Mesendoderm (in vitro differentiated cells): ENCODE measurements around the gene ERFL. TPM values are rescaled to one million over a fixed set of nuclear protein-coding genes. Genes with fewer than 3 reads are reported as not detected.
A peak's percentile ranks its signal among the peaks of the same experiment; 100 is the strongest.

Experiments
- DNase-seq: peaks from one replicate; pipeline ENCODE4 v3.0.0; 2013
- H2AK5ac ChIP-seq: 2 replicates; pipeline ENCODE4 v1.6.1; 2013; ENCODE audit warnings: low read length, inconsistent platforms
- H2BK120ac ChIP-seq: 2 replicates; pipeline ENCODE4 v1.6.1; 2013; ENCODE audit warnings: low read depth, mild to moderate bottlenecking, low read length, moderate library complexity, mixed read lengths
- H2BK15ac ChIP-seq: replicated peaks from 2 replicates; pipeline ENCODE4 v1.6.1; 2013; ENCODE audit warnings: low read depth, mild to moderate bottlenecking, moderate library complexity
- H2BK5ac ChIP-seq: 2 replicates; pipeline ENCODE4 v1.6.1; 2013; ENCODE audit warnings: low read length, inconsistent platforms
- H3K18ac ChIP-seq: 2 replicates; pipeline ENCODE4 v1.6.1; 2013; ENCODE audit warnings: mild to moderate bottlenecking, low read length, mixed read lengths
- H3K23ac ChIP-seq: one replicate; pipeline ENCODE4 v1.6.1; 2013; ENCODE audit warnings: low read length
- H3K27ac ChIP-seq: 2 replicates; pipeline ENCODE4 v1.5.1; 2013; ENCODE audit warnings: low read depth, mild to moderate bottlenecking, inconsistent platforms, low read length, moderate library complexity
- H3K27me3 ChIP-seq: 2 replicates; pipeline ENCODE4 v1.6.1; 2013; ENCODE audit warnings: low read length, control low read depth, mild to moderate bottlenecking, inconsistent platforms; ENCODE audit not compliant: insufficient read depth, poor library complexity
- H3K36me3 ChIP-seq: 2 replicates; pipeline ENCODE4 v1.6.1; 2013; ENCODE audit warnings: low read length, inconsistent platforms; ENCODE audit not compliant: control insufficient read depth, insufficient read depth
- H3K4ac ChIP-seq: one replicate; pipeline ENCODE4 v1.6.1; 2013; ENCODE audit warnings: low read depth, mild to moderate bottlenecking, low read length, moderate library complexity
- H3K4me1 ChIP-seq: 2 replicates; pipeline ENCODE4 v1.6.1; 2013; ENCODE audit warnings: low read depth, low read length, inconsistent platforms; ENCODE audit not compliant: control insufficient read depth
- H3K4me2 ChIP-seq: 2 replicates; pipeline ENCODE4 v1.6.1; 2013; ENCODE audit warnings: low read length
- H3K4me3 ChIP-seq: 2 replicates; pipeline ENCODE4 v1.5.1; 2013; ENCODE audit warnings: mild to moderate bottlenecking, low read length
- H3K56ac ChIP-seq: one replicate; pipeline ENCODE4 v1.6.1; 2013; ENCODE audit warnings: low read length
- H3K79me1 ChIP-seq: 2 replicates; pipeline ENCODE4 v1.6.1; 2013; ENCODE audit warnings: low read length, inconsistent platforms
- H3K79me2 ChIP-seq: 2 replicates; pipeline ENCODE4 v1.6.1; 2013; ENCODE audit warnings: mild to moderate bottlenecking, low read length; ENCODE audit not compliant: control insufficient read depth, insufficient read depth
- H3K9ac ChIP-seq: 2 replicates; pipeline ENCODE4 v1.6.1; 2013; ENCODE audit warnings: low read length, inconsistent platforms
- H4K5ac ChIP-seq: one replicate; pipeline ENCODE4 v1.6.1; 2013; ENCODE audit warnings: low read length
- H4K8ac ChIP-seq: one replicate; pipeline ENCODE4 v1.6.1; 2013; ENCODE audit warnings: low read depth, mild to moderate bottlenecking, control low read depth, low read length, moderate library complexity
- WGBS: extraction: QIAGEN DNeasy Blood & Tissue Kit; methylation state at CpG from one replicate; pipeline ENCODE4 v1.1.7; 2013; ENCODE audit warnings: low lambda C conversion rate, missing lambda C conversion rate; ENCODE audit not compliant: insufficient coverage; ENCODE audit errors: extremely low coverage; 5-methylcytosine and 5-hydroxymethylcytosine counted together
- polyA plus RNA-seq, 2 experiments: library from polyadenylated mRNA; stranded (reverse); fragments of 200-250 nt; gene quantifications; one replicate each; pipeline ENCODE4 v1.2.3, GENCODE V29; 2013

The ERFL gene
- not detected for polyA plus RNA-seq (2013, experiment 1 of 2)
- not detected for polyA plus RNA-seq (2013, experiment 2 of 2)

DNA sequence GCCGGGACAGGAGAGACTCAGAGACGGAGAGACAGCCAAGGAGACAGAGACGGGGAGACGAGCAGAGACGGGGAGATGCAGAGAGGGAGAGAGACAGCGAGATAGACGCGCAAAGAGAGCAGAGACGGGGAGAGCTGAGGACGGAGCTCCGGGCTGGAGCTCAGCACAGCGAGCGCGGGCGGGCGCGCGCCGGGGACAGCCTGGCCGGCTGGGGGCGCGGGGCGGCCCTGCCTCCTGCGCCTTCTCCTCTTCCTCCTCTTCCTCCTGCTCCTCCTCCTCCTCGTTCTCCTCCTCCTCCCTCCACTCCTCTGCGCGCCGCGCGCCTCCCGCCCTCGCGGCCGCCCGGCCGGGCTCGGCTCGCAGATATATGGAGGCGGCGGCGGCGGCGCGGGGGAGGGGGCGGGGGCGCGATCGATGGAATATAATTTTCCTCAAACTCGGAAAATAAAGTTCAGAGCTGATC lies at the start of gene ERFL:
Gene ERFL (minus strand): TSS at position 229 of the 463 bp plus-strand sequence. CDS start 15,530 bp downstream, outside the sequence.
- no peaks in the 10 kb centered on the region for H3K79me2 ChIP-seq
- H3K4me3 ChIP-seq, result no peak within 1 kb of the TSS
- peaks cover 2% of the 10 kb centered on the region for H3K4me1 ChIP-seq
- H3K56ac ChIP-seq, result peak within 1 kb of the TSS; percentile 31
- H3K79me1 ChIP-seq, result no peaks in the 10 kb centered on the region
- no peak within 1 kb of the TSS for H3K27ac ChIP-seq
- no peak within 1 kb of the TSS for H3K4ac ChIP-seq
- H3K27me3 ChIP-seq, result peaks cover 81% of the 10 kb centered on the region
- H3K36me3 ChIP-seq, result no peaks in the 10 kb centered on the region
- H3K23ac ChIP-seq, result no peak within 1 kb of the TSS
- no CpG with 5 or more reads among the region's 49 CpGs for WGBS
- no peak within 1 kb of the TSS for H2BK15ac ChIP-seq
- H2BK120ac ChIP-seq, result no peak within 1 kb of the TSS
- no peak within 1 kb of the TSS for H4K8ac ChIP-seq
- no peak within 1 kb of the TSS for H2AK5ac ChIP-seq
- H3K18ac ChIP-seq, result no peak within 1 kb of the TSS
- no peak within 1 kb of the TSS for H4K5ac ChIP-seq
- H2BK5ac ChIP-seq, result no peak within 1 kb of the TSS
- no peak within 1 kb of the TSS for H3K9ac ChIP-seq
- DNase-seq, result no peak
- peak within 1 kb of the TSS; percentile 27 for H3K4me2 ChIP-seq

DNA sequence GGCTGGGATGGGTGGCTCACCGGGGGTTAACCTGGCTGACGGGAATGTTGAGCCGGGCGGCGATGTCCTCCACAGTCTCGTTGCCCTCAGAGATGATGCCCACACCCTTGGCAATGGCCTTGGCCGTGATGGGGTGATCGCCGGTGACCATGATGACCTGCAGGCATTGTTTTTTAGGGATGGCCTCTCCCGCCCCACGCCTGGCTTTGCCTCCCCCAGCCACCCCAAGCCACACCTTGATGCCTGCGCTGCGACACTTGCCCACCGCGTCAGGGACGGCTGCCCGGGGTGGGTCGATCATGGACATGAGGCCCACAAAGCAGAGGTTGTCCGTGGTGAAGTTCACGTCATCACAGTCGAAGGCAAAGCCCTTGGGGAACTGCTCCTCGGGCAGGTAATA lies 49.7 kb upstream of the ERFL start:
- DNase-seq, result no peak
- H2AK5ac ChIP-seq, result no peak overlapping the region
- H3K4me2 ChIP-seq, result no peak overlapping the region
- H3K56ac ChIP-seq, result no peak overlapping the region
- no peak overlapping the region for H2BK15ac ChIP-seq
- H3K4me1 ChIP-seq, result no peaks in the 10 kb centered on the region
- H3K27ac ChIP-seq, result no peak overlapping the region
- H3K36me3 ChIP-seq, result no peaks in the 10 kb centered on the region
- no peak overlapping the region for H4K8ac ChIP-seq
- no peak overlapping the region for H3K4ac ChIP-seq
- no peak overlapping the region for H3K18ac ChIP-seq
- no CpG with 5 or more reads among the region's 22 CpGs for WGBS
- no peaks in the 10 kb centered on the region for H3K79me2 ChIP-seq
- H3K79me1 ChIP-seq, result no peaks in the 10 kb centered on the region
- H3K27me3 ChIP-seq, result no peaks in the 10 kb centered on the region
- no peak overlapping the region for H3K23ac ChIP-seq
- no peak overlapping the region for H2BK120ac ChIP-seq
- no peak overlapping the region for H4K5ac ChIP-seq
- H3K4me3 ChIP-seq, result no peak overlapping the region
- H2BK5ac ChIP-seq, result no peak overlapping the region
- no peak overlapping the region for H3K9ac ChIP-seq

DNA sequence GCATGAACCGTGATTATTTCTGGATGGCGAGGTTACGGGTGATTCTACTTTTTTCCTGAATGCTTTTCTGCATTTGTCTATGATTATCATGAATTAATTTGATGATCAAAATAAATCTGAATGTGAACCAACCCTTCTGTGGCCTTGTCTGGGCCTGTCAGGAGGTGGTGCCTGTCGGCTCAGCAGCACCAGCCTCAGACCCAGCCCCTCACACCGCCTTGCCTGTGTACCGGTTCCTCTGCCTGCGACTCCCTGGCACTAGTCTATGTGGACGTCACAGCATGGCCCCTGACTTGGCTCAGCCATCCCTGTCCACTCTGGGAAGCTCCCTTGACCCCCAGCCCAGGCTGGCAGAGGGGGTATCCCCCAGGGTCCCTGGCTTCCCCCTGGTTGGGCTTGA lies 46.4 kb upstream of the ERFL start:
- H3K27ac ChIP-seq, result no peak overlapping the region
- H2AK5ac ChIP-seq, result no peak overlapping the region
- H3K27me3 ChIP-seq, result no peaks in the 10 kb centered on the region
- H2BK5ac ChIP-seq, result no peak overlapping the region
- no peak overlapping the region for H3K56ac ChIP-seq
- no peak overlapping the region for H3K23ac ChIP-seq
- no peak overlapping the region for H4K8ac ChIP-seq
- H3K9ac ChIP-seq, result no peak overlapping the region
- no peak overlapping the region for H3K4me2 ChIP-seq
- DNase-seq, result no peak
- WGBS, result no CpG with 5 or more reads among the region's 8 CpGs
- no peak overlapping the region for H2BK15ac ChIP-seq
- H3K79me1 ChIP-seq, result no peaks in the 10 kb centered on the region
- H2BK120ac ChIP-seq, result no peak overlapping the region
- no peak overlapping the region for H4K5ac ChIP-seq
- H3K4ac ChIP-seq, result no peak overlapping the region
- no peak overlapping the region for H3K18ac ChIP-seq
- no peak overlapping the region for H3K4me3 ChIP-seq
- no peaks in the 10 kb centered on the region for H3K4me1 ChIP-seq
- no peaks in the 10 kb centered on the region for H3K36me3 ChIP-seq
- no peaks in the 10 kb centered on the region for H3K79me2 ChIP-seq

DNA sequence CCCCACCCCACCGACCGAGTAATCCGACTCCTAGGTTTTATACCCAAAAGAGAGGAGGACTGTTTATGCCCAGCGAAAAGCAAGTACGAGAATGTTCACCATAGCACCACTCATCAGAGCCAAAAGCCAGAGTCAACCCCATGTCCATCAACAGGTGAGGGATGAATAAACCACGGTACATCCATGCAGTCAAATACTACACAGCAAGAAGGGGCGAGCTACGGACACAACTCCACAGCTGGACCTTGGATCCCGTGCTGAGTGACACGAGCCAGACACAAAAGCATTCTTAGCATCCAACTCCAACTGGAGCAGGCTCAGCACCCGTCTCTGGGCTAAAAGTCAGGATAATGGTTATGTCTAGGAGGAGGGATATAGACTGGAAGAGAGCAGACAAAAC lies 43.1 kb upstream of the ERFL start:
- no peak overlapping the region for H2BK120ac ChIP-seq
- no peak overlapping the region for H3K9ac ChIP-seq
- no peak overlapping the region for H2BK5ac ChIP-seq
- no peak overlapping the region for H2BK15ac ChIP-seq
- H3K27me3 ChIP-seq, result no peaks in the 10 kb centered on the region
- DNase-seq, result no peak
- H3K23ac ChIP-seq, result no peak overlapping the region
- no peaks in the 10 kb centered on the region for H3K79me1 ChIP-seq
- no peak overlapping the region for H4K5ac ChIP-seq
- no peak overlapping the region for H3K4me2 ChIP-seq
- WGBS, result no CpG with 5 or more reads among the region's 11 CpGs
- no peak overlapping the region for H3K18ac ChIP-seq
- H2AK5ac ChIP-seq, result no peak overlapping the region
- H3K4me1 ChIP-seq, result no peaks in the 10 kb centered on the region
- no peak overlapping the region for H3K27ac ChIP-seq
- H3K4me3 ChIP-seq, result no peak overlapping the region
- H3K79me2 ChIP-seq, result no peaks in the 10 kb centered on the region
- H4K8ac ChIP-seq, result no peak overlapping the region
- H3K56ac ChIP-seq, result no peak overlapping the region
- no peak overlapping the region for H3K4ac ChIP-seq
- H3K36me3 ChIP-seq, result no peaks in the 10 kb centered on the region

DNA sequence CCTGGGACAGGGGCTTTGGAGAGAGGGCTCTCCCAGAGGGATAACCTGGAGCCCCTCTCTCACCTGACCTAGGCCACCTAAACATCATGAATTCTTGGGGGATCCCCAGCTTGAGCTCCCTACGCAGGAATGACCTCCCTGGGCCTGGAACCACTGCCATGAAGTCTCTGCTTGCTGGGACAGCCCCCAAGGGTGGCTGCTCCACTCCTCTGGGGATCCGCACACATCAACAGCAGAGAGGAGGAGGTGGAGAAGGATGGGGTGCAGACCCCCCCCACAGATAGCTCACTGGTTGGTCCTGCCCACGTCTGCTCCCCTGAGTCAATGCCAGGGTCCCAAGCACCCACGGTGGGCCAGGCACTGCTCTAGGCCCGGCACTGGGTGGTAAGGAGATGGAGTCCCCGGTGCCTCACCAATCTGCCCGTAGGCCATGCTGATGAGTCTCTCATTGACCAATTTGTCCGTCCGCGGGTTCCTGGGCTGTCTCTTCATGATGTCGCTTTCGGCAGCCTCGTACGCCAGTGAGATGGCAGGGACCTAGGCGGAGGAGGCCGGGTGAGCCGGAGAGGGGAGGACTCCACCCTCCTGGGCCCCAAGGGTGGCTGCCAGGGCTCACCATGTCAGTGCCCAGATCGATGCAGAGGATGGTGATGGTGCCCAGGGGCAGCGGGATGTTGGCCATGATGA lies 41.7 kb upstream of the ERFL start:
- Histone ChIP-seq H3K36me3 (no peaks in the 10 kb centered on the region), H3K4me3 (no peak overlapping the region), H3K4me1 (no peaks in the 10 kb centered on the region), H3K27me3 (no peaks in the 10 kb centered on the region), H3K4me2 (no peak overlapping the region), H2BK120ac (no peak overlapping the region), H3K56ac (no peak overlapping the region), H2BK5ac (no peak overlapping the region), H3K9ac (no peak overlapping the region), H3K79me1 (no peaks in the 10 kb centered on the region), H4K5ac (no peak overlapping the region), H3K4ac (no peak overlapping the region), H3K79me2 (no peaks in the 10 kb centered on the region), H3K27ac (no peak overlapping the region), H3K18ac (no peak overlapping the region), H2BK15ac (no peak overlapping the region), H4K8ac (no peak overlapping the region), H2AK5ac (no peak overlapping the region), H3K23ac (no peak overlapping the region)
- no peak for DNase-seq
- no CpG with 5 or more reads among the region's 19 CpGs for WGBS
